MM.1S (cell line): ENCODE data around the gene XXYLT1.

ENCODE experiments used
- CTCF ChIP-seq: fragments of 300-600 bp; sonication (generic); IDR thresholded peaks from 2 replicates; pipeline ENCODE4 v1.5.1; 2016; ENCODE audit warnings: antibody characterized with exemption, low read length, mixed read lengths
- EZH2 ChIP-seq: fragments of 300-600 bp; sonication (generic); optimal IDR thresholded peaks from 2 replicates; pipeline ENCODE3; 2017; ENCODE audit warnings: low read depth, mild to moderate bottlenecking, antibody characterized with exemption, low read length, mixed read lengths
- EZH2phosphoT487 ChIP-seq: fragments of 300-600 bp; sonication (generic); IDR thresholded peaks from 2 replicates; pipeline ENCODE4 v1.6.1; 2018; ENCODE audit warnings: antibody characterized with exemption, low read length

- TF ChIP-seq CTCF (no peak), EZH2 (no peak), EZH2phosphoT487 (no peak)
Measured at GRCh38 chr3:195230244-195230643, 40.7 kb downstream of the XXYLT1 start.
